Glomerular endothelial cell (primary cell): ENCODE results near the gene LURAP1L. TPM values are rescaled to one million over a fixed set of nuclear protein-coding genes. Genes with fewer than 3 reads are reported as not detected.

ENCODE experiments used
- DNase-seq: peaks from one replicate; pipeline ENCODE4 v3.0.0-alpha.2; 2011; ENCODE audit warnings: low read depth, low spot score; ENCODE audit errors: extremely low read depth
- total RNA-seq: library from RNA; depleted of rRNA; stranded (reverse); fragments of >200 nt; gene quantifications from 2 replicates; pipeline ENCODE4 v1.2.3, GENCODE V29; 2015

LURAP1L gene
- total RNA-seq, 1 donor from 2014 or later = 29.4 TPM

DNA sequence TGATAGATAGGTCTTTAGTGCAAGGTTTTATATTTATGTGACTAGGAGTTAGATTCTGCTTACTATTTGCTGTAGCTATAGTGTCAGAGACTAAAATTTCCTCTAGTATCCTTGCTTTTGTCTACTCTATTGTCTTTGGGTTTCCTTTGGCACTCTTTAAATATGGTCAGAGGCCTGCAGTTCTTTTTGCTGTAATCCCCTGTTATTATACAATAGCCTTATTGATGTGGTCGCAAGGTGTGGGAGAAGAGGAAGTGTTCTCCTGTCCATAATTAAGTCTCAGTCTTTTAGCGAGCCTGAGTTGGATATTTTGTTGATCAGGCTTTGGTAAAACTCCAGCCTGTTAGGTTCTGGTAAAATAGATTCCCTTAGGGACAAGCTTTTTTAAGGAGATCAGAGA lies 34.9 kb downstream of the LURAP1L start:
- no peak for DNase-seq

DNA sequence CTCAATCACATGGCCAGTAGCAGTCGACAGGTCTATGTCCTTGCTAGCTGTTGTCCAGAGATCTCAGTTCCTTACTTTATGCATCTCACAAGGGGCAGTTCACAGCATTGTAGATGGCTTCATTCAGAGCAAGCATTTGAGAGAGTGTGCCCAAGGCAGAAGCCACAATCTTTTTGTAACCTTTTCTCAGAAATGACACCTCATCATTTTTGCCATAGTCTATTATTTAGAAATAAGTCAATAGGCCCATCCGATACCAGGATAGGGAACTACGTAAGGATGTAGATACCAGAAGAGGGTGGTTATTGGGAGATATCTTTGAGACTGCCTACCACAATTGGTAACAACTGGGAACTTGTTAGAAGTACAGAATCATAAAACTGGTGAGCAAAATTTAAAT lies 37.1 kb downstream of the LURAP1L start:
- DNase-seq = no peak

DNA sequence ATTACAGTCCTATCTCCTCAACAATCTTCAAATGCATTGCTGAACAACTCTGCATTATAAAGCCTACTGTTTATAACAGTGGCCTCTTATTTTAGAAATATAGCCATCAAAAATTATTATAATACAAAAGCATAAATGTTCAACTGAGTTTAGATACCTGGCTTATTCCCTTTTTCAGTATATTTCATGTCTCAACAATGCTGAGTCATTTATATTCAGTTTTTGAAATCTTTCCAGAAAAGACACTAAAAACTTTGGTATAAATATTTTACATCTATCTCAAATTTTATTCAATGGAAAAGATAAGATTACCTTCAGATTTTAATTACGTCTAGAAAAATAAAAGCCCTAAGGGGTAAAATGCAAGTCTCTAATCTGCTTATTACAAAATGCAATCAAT lies 37.9 kb downstream of the LURAP1L start:
- no peak for DNase-seq

DNA sequence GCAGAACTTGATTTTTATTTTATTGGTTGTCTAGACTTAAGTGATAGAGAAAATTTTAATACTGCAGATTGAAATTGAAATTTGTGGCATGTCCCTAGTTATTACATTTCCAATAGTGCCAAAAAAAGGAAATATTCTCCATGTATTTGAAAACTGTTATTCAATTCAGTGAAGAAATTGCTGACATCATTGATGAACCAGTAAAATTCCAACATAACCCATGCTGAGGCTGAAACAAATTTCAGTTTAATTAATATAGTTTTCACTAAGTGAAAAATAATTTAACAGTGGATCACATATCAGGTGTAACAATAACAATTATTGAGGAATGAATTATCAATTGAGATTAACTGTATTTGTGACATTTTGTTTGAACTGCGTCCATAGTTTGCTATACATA lies 38.7 kb downstream of the LURAP1L start:
- DNase-seq = no peak

DNA sequence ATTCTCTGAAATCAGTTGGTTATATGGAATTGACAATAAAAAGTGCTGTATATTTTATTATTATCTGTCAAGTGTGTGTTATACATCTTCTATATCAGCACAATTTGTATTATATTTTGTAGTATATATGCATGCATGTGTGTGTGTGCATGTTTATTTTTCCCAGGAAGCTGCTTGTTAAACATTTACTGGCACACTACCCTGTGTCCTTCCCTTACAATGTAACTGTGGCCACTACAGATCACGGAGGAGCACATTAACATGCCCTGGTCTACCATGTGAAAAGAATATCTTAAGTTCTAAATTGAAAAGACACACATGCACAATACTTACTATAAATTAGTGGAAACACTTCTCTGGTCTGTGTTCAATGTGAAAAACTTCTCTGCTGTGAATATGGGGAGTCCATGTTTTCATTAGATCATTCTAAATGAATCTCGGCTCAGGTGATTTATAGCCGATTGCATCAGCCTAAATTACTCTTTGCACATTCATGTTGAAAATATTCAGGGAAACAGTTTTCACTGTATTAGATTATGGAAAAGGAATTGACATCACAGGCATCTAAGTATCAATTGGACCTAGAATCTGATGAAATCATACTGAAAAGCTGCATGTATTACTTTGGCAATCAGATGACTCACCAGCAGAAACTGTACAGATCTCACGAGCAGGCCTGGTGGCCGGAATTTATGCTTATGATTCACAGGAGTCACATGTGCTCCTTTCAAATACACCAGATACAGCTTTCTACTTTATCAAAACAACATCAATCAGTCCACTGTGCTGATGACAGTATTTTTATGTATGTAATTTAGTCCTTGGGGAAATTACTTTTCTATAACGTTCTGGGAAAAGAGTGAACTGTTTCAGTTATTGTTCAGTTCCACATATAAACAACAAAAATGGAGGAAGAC lies 39.4 kb downstream of the LURAP1L start:
- peak; percentile 99 for DNase-seq

DNA sequence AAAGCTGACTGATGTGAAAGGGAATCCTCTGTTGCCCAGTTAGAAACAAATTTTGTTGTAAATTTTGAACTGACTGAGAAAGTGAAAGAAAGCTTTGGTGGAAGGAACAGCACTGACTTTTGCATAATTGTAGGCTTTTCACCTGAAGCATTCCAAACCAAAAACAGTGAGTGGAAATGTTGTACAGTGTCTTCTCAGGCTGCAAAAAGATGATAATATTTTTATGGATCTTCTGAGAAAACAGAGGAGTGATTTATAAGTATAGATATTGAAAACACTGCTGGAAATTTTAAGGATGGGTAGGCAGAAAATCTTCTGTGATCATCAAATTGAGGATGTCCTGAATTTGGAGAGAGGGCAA lies 40.0 kb downstream of the LURAP1L start:
- no peak for DNase-seq

DNA sequence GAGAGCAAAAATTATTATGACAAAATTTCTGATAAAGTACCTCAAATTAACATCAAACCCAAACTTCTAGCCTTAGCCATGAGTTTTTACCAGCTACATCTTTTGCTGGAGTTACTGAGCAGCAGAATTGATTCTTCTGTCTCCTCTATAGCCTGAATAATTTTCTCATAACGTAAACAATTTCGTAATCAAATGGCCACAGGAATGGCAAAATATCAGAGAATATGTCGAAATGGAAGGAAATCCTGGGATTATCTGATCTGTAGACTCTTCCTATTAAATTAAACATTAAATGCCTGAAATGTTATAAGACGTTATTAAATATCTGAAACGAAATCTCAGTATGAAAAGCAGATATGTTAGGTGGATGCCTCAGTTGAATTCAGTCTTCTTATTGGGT lies 41.1 kb downstream of the LURAP1L start:
- DNase-seq = no peak

DNA sequence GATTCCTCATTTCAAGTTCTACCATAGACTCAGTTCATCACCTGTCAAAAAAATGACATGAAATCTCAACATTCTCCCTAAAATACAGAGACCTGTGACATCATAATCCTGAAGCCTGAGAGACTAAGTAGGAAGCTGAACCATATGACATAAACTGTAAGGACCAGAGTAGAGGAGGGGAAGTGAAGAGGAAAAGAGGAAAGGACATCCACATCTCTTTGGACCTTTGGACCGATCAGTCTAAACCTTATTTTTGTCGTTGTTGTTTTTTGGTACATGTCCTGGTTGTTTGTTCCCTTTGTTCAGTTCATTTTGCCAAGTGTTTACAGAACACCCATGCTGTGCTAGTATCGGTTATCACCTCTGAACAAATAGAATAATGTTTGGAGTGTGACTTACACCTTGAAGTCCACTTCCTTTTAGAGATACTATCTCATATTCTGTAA lies 41.9 kb downstream of the LURAP1L start:
- DNase-seq = no peak

DNA sequence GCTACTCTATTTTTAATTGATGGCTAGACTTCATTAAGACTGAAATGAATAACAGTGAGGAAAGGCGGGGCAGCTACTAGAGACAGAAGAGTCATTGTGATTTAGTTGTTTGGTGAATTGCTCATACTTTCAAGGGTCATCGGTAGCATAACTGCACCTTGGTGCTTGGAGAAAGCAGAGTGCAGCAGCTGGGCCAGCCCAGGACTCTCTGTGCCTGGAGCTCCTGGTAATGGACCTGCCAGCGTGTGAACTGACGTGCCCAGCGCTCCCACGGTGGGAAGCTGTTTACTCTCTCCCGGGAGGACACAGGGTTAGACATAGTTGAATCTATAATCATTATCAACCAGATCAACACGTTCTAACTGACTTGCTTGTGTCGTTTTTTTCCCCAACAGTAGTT lies 42.9 kb downstream of the LURAP1L start:
- DNase-seq = no peak

DNA sequence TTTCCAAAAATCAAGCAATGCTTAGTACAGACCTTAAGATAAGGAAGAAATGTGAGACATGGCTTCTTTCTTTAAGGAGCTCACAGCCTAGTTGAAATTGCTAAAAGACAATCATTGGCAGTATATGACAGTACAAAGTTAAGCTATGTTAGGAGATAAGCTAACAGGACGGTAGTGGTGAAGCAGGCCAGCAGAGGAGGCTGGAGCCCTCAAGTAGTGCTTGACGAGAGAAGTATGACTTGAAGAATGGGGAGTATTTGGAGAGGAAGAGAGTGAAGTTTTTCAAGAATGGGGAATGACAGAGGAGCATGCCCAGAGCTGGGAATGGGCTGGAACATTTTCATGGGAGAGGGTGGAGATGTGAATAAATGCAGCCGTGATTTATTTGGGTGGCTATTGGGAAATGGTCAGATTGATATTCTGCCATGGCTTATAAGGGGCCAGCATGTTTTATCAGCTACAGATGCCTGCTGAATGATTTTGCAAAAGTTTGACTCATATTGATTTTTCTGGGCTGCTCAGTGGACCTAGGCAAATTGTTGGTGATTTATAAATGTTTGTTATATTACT lies 43.7 kb downstream of the LURAP1L start:
- no peak for DNase-seq

DNA sequence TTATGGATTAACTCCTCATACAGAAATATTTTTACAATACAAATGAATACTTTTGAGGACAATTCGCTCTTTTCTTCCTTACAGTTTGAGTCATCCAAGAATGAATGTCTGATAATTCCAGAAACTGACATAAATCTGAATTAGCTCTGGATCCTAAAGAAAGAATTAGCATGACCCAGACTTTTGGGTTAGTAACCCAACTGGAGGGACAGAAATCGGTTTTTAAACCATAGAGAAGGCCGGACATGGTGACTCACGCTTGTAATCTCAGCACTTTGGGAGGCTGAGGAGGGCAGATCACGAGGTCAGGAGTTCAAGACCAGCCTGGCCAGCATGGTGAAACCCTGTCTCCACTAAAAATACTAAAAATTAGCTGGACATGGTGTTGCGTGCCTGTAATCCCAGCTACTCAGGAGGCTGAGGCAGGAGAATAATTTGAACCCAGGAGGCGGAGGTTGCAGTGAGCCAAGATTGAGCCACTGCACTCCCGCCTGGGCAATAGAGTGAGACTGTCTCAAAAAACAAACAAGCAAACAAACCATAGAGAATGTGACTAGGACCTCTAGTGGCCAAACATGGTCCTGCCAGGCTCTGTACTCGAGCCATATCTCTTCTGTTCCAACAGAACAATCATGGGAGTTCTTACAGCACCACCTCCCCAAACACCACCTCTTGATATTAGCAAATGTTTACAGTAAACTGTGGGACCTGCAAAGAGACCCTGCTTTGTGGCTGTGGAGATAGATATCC lies 44.8 kb downstream of the LURAP1L start:
- DNase-seq = no peak

DNA sequence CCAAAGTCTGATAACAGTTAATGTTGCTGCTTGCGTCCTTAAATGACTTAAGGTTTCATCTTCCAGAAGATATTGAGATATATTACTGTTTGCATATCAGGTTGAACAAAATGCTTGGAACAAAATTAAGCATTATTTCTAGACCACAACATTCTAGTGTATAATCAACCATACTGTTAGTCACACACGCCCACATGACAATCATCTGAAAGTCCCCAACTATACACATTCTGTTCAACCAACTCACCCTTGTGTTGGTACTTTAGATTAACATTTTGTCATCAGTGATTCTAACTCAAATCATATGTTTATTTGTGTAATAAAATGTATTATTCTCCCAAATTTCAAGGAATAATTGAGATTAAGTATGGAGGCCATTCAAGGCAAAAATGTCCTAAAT lies 47.3 kb downstream of the LURAP1L start:
- no peak for DNase-seq

DNA sequence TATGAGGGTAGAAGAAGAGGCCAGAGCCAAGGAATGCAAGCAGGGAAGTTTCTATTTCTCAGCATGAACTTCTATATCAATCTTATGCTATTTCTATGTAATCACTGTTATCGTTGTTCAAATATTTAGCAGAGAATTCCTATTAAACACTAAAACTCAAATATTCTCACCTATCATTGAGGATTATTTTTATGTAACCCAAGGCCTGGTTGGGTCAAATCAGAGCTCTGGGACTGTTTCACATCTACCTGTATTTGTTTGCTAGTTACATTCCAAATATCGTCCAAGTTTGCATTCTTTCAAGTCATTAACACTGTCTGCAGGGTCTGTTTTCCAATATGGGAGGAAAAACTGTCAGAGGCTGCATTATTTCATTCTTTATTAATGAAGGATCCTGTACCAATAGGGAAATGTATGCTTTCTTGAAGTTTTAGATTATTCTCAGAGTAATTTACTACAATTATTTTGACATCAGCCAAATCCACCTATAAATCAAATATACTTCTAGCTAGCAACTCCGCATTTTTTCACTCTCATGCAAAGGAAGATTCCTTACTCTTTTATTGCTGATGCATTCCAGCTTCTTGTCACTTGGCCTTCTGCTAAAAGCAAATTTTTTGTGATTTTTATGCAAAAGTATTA lies 52.2 kb downstream of the LURAP1L start:
- DNase-seq = no peak

DNA sequence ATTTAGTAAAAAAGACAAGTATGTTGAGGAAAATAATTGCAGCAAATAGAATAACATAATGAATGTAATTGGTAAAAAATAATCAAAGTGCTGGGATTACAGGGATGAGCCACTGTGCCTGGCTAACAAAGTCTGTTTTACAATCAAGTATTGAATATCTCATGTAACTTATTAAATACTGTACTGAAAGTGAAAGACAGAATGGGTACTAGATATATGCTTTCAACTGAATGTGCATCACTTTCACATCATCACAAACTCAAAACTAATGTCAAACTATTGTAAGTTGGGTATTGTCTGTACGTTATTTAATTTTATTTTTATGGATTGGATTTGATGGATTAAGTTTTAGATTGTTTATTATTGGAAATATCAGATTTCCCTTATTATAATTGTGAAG lies 58.9 kb downstream of the LURAP1L start:
- DNase-seq = no peak

DNA sequence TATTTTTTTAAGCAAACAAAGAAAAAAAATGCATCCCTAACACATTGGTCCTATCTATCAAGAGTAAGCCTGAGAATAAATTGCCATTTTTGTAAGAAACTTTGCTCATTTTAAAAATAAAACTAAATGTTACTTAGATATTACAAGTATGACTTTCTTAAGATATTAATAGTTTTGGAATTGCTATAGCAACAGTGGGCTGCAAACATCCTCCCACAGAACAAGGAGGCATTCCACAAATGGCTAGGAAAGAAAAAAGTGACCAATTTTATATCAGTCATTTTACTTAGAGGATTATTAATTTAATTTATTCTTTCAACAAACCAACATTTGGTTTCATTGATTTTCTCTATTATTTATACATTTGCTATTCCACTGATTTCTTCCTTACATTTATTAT lies 63.7 kb downstream of the LURAP1L start:
- DNase-seq = no peak

DNA sequence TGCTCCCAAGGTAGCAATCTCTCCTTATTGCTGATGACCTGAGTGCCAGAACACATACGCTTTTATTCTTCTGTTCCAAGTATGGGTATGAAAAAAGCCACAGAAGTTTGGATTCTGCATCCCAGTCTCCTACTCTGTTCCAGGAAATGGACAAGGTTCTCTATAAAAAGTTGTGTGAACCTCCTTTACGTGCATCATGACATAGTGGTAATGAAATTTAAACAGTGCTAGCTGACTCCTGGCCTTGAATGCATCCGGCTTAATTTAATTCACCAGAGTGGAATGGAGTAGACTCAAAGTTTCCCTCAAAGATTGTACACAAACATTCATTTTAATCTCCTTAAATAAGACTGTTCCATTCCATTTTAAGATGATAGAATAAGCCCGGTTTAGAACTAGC lies 68.9 kb downstream of the LURAP1L start:
- no peak for DNase-seq

DNA sequence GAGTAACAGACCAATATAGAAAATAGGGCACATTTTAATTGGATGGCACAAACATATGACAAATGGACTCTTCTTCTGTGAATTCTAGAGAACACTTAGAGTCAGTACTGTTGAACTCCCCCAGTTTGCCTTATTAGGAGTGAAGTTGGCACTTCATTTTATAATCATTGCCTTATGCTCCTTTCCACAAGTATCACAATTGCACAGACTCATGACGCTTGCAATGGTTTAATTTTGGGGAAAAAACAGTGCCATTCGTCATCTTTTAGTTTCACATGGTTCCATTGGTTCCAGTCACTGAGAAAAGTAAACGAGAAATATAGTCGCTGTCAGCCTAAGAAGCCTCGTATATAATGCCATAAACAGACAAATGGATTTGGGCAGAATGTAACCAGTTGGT lies 71.2 kb downstream of the LURAP1L start:
- DNase-seq = no peak

DNA sequence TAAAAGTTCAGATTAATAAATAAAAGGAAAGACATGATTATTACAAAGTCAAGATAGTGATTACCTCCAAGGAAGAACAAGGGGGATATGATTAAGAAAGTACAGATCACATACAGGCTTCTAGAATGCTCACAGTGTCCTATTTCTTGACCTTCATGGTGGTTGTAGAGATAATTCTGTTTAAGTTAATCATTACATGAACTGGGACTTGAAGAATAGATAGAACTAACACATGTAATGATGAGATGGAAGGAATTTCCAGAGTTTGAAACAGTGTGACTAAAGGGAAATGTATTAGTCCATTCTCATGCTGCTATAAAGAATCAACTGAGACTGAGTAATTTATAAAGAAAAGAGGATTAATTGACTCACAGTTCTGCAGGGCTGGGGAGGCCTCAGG lies 72.7 kb downstream of the LURAP1L start:
- no peak for DNase-seq

DNA sequence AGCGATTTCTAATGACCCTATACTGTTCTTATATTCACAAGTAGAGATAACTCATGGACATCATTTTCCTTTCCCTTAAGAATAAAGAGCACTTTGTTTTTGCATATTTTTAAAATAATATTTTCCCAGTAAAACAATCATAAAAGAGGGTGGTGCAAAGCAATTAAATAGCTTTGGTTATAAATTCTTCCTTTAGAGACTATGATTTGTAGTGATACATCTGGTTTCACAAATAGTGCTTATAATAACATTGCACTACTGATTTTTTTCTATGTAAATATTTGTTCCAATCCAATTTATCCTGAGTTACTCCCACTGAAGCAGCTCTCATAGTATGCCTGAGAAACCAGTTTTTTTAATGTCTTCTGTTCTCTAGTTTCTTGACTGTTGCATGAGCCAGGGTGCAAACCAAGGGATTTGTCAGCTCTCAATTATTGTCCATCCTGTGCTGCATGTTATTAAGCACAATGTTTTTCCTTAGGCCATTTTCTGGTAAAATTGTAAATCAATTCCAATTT lies 74.7 kb downstream of the LURAP1L start:
- no peak for DNase-seq

DNA sequence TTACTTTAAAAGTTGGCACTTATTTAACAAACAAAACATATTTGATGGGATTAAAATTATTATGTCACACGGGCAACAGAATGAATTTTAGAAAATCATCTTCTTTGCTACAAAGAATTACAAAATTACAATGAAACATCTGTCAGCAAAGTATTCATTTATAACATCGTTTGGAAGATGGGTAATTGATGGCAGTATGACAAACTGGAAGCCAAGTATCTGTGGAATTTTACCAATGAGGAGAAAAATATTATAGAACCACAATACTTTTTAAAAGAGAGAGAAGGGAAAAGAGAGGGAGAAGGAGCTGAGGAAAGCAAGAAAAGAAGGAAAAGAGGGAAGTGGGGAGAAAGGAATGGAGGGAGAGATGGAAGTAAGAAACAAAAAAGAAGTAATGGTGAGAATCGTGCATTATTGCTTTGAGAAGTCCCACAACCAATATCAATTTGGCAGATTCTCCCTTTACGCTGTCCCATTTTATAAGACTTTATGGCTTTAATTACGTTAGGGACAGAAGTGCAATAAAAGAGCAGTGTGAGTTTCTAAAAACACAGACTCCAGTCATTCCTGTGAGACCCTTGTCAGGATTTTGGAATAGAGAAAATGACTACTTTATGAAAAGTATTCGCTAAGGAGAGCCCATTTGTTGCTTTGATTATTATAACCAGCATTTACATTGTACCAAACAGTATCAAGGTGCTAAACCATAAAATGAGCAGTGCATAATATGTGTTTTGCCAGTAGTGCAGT lies 76.7 kb downstream of the LURAP1L start:
- no peak for DNase-seq
